ENCODE data around the gene TFAP2A. TPM values are rescaled to one million over a fixed set of nuclear protein-coding genes. Genes with fewer than 3 reads are reported as not detected.

The TFAP2A gene
- total and polyA plus RNA-seq, 10 of the 15 experiments (the other 5 are each of a cell fraction or from before 2014, with no cell fraction given), result 0.05 to 0.46 (median 0.17) TPM; not detected in 4

- Histone ChIP-seq H3K36me3 (ENCODE audit: control insufficient read depth in 2 of 2, insufficient read depth in 2 of 2, low read length in 1 of 2) (no peaks in the 10 kb centered on the region), H2AFZ (ENCODE audit: control insufficient read depth, low read depth, low read length) (no peak overlapping the region), H3K9ac (ENCODE audit: control insufficient read depth, insufficient read depth, low read length) (no peak overlapping the region), H3K27ac (ENCODE audit: control insufficient read depth, insufficient read depth) (no peak overlapping the region), H3K4me2 (ENCODE audit: control insufficient read depth, insufficient read depth) (no peak overlapping the region), H3K27me3 (replicated peaks in 1 of 2; ENCODE audit: control insufficient read depth in 2 of 2, insufficient read depth in 2 of 2, low read length in 1 of 2) (peaks cover 6 to 32% of the 10 kb centered on the region in 2 experiments), H3K79me2 (ENCODE audit: control insufficient read depth, insufficient read depth, low read length) (no peaks in the 10 kb centered on the region), H3K9me3 (replicated peaks; ENCODE audit: control insufficient read depth, insufficient read depth, low read length) (no peaks in the 10 kb centered on the region; the same call in 1 of the 3 replicates), H3K4me1 (ENCODE audit: control insufficient read depth, insufficient read depth, low read length) (no peaks in the 10 kb centered on the region), H3K4me3 (no peak overlapping the region), H4K20me1 (ENCODE audit: control insufficient read depth, insufficient read depth) (no peaks in the 10 kb centered on the region)
- no TSS peak for BruUV-seq (replicated peaks)
- ChIA-PET RAD21 (ENCODE audit: unreplicated experiment) (no interaction called here), SMC1A (ENCODE audit: uncharacterized antibody, unreplicated experiment) (no interaction called here), CTCF (interaction anchor here (0.8 kb wide), 1 partner anchor 9 kb away, joined by 3 read pairs; no protein-coding TSS in a partner anchor), POLR2A (no interaction called here)
- DNase-seq (ENCODE audit: low read depth, low spot score), result no peak
- intact Hi-C loops (cut with micrococcal nuclease; ENCODE audit: unreplicated experiment) (no loop called here), in situ Hi-C loops (cut with MboI) (no loop called here)
- WGBS (ENCODE audit: insufficient coverage, insufficient replicate concordance, low lambda C conversion rate, missing lambda C conversion rate), result 36% methylated on average over 10 of the region's 10 CpGs
- no peak for ATAC-seq
- FAIRE-seq, result no peak
- TF ChIP-seq NBN (IDR thresholded peaks at IDR 0.05), result no peak
- TF ChIP-seq MXI1 (IDR thresholded peaks at IDR 0.05; ENCODE audit: low read depth, low read length), result no peak
- TF ChIP-seq PKNOX1 (IDR thresholded peaks at IDR 0.05), result no peak
- no peak for TF ChIP-seq PRDM15 (CRISPR knock-in tag; IDR thresholded peaks at IDR 0.05)
- TF ChIP-seq, protein P1, sequence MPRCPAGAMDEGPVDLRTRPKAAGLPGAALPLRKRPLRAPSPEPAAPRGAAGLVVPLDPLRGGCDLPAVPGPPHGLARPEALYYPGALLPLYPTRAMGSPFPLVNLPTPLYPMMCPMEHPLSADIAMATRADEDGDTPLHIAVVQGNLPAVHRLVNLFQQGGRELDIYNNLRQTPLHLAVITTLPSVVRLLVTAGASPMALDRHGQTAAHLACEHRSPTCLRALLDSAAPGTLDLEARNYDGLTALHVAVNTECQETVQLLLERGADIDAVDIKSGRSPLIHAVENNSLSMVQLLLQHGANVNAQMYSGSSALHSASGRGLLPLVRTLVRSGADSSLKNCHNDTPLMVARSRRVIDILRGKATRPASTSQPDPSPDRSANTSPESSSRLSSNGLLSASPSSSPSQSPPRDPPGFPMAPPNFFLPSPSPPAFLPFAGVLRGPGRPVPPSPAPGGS (IDR thresholded peaks at IDR 0.05; ENCODE audit: borderline replicate concordance, insufficient read depth, low read depth, low read length, poor library complexity, severe bottlenecking), result no peak
- TF ChIP-seq MEF2B (IDR thresholded peaks at IDR 0.05; ENCODE audit: partially characterized antibody, poor library complexity, severe bottlenecking), result no peak
- TF ChIP-seq POLR2A (IDR thresholded peaks at IDR 0.05; ENCODE audit: low read depth, low read length), result no peak
- no peak for TF ChIP-seq POU2F2 (IDR thresholded peaks at IDR 0.05; ENCODE audit: borderline replicate concordance, low read depth, low read length)
- no peak for TF ChIP-seq HSF1 (IDR thresholded peaks at IDR 0.05; ENCODE audit: low read depth, low read length)
- TF ChIP-seq SKIL (IDR thresholded peaks at IDR 0.05; ENCODE audit: low read depth, poor library complexity, severe bottlenecking), result no peak
- TF ChIP-seq FOXM1 (IDR thresholded peaks at IDR 0.05; ENCODE audit: low read depth, low read length), result no peak
These were observed 23.6 kb downstream of the TFAP2A start for GRCh38 chr6:10391299-10391630.
